Measurements from ENCODE around the gene SP6.

DNA sequence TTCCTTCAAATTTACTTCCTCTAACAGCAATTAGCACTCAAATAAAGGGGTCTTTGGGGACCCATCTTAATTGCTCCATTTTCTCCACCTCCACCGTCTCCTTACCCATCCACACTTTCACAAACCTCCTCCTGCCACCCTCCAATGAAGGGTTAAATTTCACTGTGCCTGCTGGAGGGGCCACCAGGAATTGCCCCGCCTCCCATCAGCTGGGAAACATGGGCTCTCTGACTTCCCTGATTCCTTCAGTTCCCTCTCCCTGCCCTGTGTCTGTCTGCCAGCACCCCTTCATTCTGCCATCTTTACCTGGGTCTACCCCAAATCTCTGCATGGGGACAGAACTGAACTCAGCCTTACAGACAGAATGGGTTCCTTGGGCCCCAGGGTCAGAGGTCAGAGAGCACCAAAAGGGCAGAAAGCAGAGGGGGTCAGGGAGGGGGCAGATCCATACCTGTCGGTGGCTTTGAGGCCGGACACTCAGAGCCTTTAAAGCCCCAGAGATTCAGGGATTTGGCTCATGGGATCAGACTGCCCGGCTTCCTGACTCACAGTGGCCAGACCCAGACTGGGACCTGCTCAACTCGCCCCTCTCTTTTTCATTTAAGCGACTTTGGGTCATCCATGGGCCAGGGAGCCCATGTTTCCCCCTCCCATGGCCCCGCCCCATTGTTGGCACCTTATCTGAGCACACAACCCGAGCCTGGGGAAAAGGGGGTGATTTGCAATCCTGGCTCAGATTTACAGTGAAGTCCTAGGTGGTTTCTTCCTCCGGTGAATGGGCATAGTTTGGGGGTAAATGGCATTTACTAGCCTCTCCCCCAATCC lies 27.5 kb upstream of the SP6 start:
- TF ChIP-seq ZNF274 (IDR thresholded peaks at IDR 0.05; ENCODE audit: low read depth, low read length) = no peak
- TF ChIP-seq YY1 (IDR thresholded peaks at IDR 0.05; ENCODE audit: insufficient read depth, insufficient read length) = no peak
- no peak for TF ChIP-seq SUZ12 (IDR thresholded peaks at IDR 0.05; ENCODE audit: extremely low read depth, insufficient read depth, insufficient read length)

Data from NT2/D1 (cell line).